Central memory CD4-positive, alpha-beta T cell (primary cell): Measurements from ENCODE around the gene PARVA.
"Not testable (repeated sequence)": the region's sequence is repeated elsewhere in the genome, so short reads cannot be mapped to it uniquely, and the experiment has no call there.

Experiments used
- DNase-seq: peaks from one replicate; pipeline ENCODE4 v3.0.0; 2022

Gene PARVA

DNA sequence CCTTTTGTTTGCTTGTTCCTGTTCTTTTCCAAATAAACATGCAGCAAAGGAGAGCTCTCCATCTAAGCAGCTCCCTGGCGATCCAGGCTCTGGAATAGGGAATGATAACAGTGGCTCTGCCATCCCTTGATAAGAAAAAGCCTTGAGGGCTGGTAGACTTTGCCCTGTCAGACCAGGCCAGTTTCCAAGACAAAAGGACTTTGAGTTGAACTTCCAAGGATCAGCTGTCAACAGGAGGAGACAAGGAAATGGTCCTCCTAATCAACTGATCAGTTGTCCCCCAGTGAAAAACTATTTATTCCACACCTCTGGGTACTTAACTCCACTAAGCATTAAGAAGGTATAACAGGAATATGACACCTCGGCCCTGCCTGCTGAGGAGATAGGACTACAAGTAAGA is 127.8 kb downstream of the PARVA start:
- no peak for DNase-seq

DNA sequence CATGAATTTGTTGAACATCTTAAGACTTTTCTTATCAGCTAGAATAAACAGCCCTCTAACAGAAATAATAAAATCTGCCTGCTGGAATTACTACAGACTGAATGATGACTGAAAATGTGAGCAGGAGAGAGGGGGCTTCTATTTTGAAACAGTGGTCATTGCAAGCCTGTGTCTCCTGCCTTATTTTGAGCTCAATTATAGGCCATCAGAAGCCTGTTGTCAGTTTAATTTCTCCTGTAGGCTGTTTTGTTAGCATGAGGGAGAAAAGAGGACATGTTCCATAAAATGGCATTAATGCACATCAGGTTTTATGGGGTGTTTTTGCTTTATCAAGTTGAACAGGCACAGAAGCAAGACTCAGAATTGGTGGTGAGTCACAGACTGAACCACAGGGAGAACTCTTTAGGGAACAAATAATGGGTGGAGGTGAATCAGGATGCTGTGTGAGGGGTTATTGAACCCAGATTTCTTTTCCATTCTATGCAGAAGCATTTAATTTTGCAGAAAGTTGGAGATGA is 129.1 kb downstream of the PARVA start:
- DNase-seq, result no peak

DNA sequence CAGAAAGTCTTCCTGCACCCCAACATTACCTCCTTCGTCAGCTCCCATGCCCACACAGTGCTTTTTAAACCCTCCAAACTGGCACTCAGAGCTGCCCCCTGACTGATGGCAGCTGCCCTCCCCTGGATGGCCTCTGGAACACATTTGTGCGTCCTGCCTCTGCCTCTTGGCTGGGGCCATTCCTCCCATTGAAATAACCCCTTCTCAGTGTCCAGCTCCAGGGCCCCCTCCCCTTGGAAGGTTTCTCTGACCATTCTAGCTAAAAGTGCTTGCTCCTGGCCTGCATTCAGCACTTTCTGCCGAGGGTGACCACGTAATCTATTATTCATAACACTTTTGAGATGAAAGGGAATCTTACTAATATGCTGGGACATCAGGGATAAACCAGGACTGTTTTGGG is 130.0 kb downstream of the PARVA start:
- no peak for DNase-seq

DNA sequence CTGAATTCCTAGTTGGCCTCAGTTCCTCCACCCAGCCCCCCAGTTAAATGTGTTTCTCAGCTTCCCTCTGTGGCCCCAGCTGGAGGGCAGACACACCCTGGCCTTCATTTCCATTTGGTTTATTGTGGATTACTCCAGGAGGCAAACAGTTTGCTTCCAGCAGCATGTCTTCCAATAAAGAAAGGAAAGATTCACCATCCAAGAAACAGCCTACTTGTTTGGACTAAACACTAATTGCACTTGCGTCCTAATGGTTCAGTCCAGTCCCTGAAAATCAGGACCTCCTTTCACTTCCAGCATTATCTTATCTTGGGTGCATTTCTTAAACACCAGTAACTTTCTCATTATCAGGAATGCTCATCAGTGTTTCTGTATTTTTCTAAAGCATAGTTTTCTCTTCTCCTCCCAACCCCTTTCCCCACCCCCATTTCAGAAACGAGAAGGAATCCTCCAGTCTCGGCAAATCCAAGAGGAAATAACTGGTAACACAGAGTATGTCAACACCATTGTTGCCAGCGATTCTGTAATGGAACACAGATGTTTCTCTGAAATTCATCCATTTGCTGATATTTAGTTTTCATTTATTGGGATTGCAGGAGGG is 130.9 kb downstream of the PARVA start:
- DNase-seq, result no peak

DNA sequence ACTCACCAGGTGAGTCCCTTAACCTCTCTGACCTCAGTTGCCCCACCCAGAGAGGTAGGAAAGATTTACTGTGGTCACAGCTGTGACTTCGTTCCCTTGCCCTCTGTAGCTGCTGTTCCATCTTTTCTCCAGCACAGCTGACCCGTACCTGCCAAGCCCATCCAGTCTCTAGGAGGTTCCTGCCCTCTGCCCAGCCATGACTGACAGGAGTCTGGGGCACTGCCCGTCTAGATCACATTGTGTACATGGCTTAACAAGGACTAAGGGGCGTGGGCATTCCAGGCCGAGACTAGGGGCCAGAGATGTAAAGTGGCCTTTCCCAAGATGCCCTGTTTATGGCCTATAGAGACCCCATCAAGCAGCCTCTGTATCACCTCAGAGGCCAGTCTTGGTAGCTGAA is 132.0 kb downstream of the PARVA start:
- no peak for DNase-seq

DNA sequence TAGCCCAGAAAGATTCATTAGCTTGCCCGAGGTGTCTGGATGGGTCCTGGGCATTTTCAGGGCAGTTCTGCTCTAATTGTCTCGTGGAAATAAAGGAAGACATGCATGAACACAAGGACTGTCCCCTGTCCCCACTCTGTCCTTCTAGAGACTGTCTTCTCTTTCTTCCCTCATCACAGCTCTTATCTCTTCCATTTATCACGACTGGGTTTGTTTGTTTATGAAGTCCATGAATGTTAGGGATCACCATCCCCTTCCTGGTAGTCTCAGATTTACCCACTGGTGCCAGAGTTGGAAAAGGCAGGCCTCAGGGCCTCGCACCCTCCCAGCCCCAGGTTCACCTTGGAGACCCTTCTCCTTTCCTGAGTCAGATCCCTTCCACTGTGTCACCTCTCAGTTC is 134.8 kb downstream of the PARVA start:
- DNase-seq, result no peak

DNA sequence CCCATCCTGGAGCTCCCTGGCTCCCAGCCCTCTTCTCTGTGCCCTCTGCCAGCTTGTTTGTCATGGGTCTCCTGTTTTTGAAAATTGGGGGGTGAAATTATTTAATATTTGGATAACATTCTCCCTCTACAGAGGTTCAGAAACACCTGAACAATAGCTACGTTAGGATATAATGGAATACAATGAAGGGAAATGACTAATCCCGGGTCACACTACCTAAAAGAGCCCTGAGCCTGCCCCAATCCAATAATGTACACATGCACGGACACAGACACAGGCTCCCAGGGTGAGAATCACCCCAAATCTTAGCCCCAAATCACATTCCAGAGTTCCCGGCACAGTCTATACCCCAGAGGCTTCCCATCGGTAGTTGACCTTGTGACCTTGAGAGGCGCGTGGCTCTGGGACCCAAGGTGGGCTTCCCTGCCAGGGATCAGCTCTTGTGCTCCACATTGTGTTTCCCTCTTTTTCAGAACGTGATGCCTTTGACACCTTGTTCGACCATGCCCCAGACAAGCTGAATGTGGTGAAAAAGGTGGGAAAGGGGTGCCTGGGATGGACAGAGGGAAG is 135.5 kb downstream of the PARVA start:
- DNase-seq, result no peak

DNA sequence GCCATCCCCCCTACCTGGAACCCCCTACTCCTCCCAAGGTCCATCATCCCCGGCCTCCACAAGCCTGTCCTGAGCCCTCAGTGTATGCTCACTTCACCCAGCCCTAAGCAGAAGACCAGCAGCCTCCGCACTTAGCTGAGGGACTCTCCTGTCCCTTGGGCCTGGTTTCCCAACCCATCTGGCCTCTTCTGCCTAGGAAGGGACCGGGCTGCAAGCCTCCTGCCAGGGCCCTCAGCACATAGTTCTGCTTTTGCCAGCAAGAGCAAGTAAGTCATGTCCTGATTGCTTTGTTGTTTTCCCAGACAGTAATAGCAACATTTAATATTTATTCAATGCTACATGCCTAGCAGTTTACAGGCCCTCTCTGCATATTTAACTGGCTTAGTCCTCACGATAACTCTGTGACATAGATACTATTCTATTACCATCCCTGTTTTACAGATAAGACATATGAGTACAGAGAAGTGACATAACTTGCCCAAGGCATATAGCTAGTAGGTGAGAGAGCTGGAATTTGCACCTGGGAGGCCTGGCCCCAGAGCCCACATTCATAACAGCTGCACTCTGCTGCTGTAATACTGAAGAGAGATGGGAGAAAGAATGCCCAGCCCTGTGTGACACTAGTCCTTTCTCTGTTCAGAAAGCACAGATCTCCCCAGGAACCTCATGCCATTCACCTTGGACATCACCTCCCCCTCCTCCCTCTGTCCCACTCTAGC is 139.2 kb downstream of the PARVA start:
- no peak for DNase-seq

DNA sequence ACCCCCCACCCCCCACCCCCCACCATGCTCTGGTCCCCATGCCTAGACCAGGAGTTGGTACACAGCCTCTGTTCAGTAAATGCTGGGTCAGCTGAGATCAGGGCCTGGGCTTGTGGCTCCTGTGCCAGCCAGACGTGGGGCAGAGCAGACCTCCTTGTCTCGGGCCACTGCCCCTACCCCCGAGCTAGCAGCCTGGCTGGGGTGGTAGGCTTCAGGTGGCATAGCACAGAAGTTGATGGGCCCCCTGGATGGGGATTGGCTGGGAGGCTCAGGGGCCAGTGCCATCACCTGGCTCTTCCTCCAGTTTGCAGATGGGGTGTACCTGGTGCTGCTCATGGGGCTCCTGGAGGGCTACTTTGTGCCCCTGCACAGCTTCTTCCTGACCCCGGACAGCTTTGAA is 139.9 kb downstream of the PARVA start:
- no peak for DNase-seq

DNA sequence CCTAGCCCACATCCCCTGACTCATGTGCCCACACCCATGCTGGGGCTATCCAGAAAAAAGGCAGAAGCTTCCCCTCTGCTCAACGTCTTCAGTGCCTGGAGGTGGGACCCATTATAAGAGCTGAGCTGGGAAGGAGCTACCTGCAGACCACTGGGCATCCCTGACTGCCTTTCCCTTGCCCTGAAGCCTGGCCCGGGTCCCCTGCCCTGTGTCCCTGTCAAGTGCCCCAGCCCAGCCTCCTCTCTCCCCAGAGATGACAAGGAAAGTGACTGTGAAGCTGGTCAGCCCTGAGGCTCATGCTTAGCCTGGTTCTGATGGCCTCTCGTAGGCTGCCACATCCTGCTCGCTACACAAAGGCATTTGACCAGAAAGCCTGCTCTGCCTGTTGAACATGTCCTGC is 140.4 kb downstream of the PARVA start:
- DNase-seq, result no peak

DNA sequence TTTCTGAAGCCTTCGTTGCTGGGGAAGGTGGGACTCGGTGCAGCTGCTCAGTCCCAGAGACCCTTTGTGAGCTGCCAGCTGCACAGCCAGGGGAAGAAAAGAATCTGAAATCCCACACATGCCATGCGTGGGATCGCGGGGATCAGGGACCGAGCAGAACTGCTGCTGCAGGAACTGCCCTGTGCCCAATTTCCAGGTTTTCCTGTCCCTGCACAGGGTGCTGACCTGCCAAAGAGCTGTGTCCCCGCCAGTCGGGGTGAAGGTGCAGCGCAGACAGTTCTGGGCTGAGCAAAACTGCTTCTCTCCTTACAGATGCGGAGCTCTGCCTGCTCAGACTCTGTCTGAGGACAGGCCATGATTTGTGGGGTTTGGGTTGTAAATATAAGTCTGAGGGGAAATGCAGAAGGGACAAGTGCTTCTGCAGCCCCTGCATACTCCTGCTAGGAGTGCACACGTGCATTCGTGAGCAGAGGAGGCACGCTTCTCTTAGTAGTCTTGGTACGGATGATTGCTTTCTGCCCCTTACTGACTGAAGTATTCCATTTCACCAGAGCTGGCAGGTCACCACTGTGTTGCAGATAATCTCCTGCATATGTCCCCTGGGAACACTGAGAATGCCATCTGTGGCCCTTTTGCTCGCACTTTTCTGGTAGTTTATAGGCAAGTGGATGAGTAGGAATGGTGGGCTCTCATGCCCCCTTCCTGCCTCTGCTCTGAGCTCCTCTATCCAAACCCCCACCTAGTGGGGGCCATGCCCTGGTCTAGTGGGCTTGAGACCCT is 141.4 kb downstream of the PARVA start:
- no peak for DNase-seq

DNA sequence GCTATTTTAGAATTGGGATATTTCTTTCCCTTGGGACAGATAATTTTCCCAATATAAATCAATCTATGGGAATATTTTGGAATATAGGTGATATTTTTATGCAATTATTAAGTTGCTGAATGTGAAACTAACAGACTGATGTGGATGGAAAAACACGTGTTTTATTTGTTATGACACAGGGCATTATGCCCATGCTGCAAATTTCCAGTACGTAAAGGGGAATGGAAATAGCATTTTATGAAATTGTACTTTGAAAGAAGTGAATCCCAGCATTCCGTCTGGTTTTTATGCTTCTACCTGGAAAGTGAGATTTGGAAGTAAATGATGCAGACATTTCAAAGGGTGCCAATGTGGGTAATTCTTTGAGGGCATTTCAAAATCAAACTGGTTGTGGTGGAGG is 142.7 kb downstream of the PARVA start:
- no peak for DNase-seq

DNA sequence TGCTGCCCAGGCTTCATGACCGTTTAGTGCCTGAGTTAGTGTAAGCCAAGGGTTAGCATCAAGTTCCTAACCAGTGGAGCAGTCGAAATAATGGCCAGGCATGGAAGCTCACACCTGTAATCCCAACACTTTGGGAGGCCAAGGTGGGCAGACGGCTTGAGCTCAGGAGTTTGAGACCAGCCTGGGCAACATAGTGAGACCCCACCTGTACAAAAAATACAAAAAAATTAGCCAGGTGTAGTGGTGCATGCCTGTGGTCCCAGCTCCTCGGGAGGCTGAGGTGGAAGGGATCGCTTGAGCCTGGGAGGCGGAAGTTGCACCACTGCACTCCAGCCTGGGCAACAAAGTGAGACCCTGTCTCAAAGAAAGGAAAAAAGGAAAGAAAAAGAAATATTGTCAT is 143.2 kb downstream of the PARVA start:
- not testable (repeated sequence) for DNase-seq

DNA sequence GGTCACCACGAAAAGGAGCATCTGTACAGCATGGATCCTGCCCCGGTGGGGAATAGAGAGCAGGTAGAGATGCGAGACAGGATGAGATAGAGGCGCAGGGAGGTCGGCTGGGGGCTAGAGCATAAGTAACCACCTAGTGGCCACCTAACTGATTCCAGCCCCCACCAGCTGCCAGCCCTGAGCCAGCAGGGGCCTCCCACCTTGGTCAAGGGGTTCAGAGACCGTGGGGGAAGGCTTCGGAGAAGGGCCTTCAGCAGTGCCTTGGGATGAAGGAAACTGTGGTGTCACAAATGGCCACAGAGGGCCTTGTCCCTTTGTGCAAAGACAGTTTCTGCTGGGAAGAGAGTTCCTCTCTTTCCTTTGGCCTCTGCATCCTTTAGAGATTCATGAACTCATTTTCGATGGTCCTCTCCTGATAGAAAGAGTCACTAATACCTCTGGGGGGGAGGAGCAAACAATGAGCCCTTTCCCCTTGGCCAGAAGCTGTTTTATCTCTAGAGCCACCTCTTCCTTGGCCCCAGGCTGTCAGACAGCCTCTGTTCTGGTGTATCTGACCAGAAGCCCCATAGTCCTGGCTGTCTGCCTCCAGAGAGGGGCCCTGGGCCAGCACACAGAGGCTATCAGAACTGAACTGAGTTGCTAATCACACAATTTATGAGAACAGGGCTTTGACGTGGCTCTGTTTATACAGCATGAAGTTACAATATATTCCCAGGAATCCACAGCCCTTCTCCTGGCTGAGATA is 146.0 kb downstream of the PARVA start:
- DNase-seq, result no peak

DNA sequence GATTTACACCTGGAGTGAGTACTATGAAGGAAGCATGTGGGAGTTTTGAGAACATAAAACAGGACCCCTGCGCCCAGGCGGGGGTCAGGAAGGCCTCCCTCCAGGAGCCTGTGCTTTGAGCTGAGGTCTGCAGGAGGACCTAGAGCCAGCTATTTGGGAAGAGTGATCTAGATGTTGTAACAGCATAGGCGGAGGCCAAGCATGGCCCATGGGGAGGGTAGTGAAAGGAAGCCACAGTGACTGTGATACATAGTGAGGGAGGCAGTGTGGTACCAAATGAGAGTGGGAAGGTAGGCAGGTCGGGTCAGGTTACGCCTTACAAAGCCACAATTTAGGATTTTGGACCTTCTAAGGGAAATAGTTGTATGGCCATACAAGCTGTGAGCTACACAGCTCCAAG is 147.5 kb downstream of the PARVA start:
- DNase-seq, result no peak

DNA sequence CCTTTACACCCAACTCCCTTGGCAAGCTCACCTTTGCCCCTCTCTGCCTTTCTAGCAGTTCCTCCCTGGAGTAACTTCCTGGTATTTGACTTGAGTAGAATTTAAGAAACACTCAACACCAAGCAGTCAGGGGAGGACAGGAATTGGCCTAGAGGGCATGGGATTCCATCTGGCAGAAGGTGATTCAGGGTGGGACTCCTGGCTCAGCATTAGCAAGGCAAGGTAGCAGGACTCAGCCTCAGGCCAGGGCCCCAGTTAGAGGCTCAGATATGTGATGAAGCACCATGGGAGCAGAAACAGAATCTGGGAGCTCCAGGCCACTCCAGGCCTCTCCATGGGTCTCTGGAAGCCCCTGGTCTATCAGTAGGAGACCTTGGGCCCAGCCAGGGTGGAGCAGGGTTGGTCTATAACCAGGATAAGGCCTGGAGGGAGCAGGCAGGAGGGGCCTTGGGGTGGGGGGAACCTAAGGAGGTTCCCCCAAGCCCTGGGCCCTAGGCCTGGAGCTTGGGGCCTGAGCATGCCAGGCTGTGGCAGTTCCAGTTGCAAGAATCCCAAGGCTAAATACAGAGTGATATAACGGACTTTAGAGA is 148.2 kb downstream of the PARVA start:
- no peak for DNase-seq

DNA sequence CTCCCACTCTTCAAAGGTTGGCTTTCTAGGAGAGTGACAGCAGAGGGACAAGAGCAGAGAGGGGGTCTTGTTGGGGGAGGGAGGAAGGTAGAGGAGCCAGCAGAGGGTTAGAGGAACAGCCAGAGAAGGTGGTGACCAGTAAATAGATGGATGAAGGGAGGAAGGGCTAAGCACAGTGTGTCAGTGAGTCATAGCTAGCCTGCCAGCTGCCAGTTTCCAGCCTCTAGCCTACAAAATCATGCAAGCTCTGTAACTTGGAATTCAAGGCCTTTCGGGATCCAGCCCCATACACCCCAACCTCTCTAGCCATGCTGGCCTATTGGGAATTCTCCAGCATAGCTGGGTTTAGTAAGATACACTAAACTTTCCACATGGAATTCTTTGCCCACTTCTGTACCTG is 149.4 kb downstream of the PARVA start:
- no peak for DNase-seq

DNA sequence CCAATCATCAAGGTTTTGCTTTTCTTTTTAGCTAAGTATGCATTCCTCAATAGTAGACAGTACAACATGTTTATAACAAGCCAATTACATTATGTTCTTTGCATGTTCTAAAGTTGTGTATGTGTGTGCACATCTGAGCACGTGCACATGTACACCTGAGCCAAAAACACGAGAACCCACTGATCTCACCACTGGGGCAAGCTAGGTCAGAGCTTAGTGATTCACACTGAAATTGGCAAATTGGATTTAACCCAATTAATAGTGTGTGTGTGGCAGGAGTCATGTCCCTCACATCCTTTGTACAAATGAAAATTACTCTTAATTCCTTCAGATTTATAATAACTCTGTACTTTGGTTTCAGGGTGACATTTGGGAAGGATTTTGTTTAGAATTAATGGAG is 151.1 kb downstream of the PARVA start:
- DNase-seq, result no peak

DNA sequence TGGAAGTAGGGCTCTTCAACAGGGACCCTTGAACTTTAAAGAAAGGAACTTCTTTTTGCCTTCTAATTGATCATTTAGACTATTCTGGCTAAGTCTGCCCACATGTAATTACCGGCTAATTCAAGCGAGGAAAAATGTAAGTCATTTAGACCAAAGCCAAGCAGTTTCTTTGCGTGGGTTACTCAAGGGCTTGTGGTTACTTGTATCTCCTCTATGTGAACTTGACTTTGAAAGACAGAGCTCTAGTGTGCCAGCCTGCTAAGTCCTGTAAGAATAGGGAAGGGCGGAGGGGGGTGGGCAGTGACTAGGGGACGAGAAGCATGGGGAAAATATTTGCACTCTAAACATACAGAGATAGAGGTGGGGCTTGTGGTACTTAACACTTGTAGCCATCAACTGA is 151.7 kb downstream of the PARVA start:
- DNase-seq, result no peak

DNA sequence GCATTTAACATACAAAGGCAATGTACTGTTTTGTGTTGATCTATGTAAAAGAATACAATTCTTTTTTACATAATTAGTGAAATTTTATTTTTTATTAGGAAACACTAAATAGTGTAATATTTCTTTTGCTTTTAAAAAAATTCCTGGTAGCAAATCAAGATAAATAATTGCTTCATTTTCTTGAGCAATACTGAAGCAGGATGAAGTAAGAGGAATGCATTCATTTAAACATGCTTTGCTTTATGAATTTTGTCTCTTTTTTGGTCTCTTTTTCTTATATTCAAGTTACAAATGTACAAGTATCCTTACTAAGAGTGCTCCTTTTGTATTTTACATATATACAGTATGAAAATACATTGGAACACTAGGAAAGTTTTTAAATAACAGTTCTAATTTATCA is 152.4 kb downstream of the PARVA start:
- DNase-seq, result no peak

DNA sequence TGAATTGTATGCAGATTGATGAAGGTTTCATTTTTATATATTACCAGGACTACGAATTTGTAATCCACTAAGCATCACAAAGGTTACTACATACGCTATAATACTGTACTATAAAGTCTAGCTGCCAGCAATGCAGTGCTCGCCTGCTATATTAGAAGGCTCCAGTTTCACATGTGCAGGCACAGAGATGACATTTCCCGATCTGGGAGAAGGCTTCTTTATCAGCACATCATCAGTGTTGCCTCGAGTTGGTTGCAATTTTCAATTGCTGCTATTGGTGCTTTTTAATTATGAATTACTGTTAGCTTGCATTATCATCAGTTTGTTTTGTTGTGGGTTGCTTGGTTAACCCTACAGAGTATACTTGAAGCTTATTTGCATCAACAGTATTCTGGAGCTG is 153.6 kb downstream of the PARVA start:
- DNase-seq, result no peak

DNA sequence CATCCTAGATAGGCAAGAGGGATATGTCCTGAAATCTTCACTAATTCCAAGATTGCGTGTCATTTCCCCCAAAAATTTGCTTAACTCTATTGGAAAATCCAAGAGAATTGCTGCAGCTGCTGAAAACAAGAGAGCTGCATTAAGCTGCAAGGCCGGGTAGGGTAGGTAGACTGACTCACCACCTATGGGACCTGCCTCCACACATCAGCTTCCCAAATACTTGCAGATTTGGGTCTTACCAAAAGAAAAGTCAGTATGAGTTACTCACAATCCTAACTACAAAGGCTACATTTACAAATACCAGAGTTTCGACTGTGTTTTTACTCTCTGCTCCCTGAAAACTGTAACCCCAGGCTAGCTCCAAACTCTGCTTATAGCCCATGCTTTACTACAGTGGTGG is 154.3 kb downstream of the PARVA start:
- no peak for DNase-seq

DNA sequence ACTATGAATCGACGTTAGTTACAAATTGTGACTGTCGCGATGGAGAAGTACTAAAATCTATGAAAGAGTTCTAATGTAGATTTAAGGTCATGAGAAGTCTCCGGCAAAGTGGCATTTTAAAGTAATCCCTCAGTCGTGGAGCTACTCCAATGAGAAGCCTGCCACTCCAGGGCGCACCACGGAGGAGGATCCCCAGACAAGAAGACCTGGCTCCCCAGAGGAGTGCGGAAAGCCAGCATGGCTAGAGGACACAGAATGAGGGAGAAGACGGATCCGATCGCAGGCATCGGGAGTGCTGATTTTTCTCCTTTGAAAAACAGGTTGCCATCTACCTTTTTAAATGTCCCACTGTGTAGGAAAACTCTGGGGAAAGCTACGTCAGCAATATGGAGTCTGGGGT is 155.2 kb downstream of the PARVA start:
- no peak for DNase-seq
